NCI-H2196 (cell line): ENCODE data around the gene KLF13.

Source experiments
- DNase-seq: peaks from one replicate; lab custom pipeline; 2025; ENCODE audit not compliant: unreplicated experiment; lab: John Stamatoyannopoulos, UW

Gene KLF13

DNA sequence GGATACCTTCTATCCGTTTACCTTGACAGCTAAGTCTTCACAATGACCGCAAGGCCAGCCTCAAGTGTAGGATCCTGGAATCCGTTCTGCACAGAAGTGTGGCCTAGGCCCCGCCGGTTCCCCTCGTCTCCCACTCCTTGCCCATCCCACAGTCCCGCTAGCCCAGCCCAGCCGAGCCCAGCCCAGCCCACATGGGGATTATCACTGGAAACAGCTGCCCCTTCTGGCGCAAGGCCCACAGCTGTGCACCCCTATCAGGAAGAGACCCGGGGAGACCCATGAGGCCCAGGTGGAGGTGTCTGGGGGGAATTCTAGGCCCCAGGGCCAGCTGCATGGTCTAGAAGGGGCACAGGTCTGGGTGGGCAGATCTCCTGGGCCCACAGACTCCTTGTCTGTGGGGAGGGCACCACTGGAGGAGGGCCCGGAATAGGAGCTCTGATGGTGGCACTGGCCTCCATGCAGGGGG, 27.9 kb upstream of the KLF13 start:
- DNase-seq = no peak

DNA sequence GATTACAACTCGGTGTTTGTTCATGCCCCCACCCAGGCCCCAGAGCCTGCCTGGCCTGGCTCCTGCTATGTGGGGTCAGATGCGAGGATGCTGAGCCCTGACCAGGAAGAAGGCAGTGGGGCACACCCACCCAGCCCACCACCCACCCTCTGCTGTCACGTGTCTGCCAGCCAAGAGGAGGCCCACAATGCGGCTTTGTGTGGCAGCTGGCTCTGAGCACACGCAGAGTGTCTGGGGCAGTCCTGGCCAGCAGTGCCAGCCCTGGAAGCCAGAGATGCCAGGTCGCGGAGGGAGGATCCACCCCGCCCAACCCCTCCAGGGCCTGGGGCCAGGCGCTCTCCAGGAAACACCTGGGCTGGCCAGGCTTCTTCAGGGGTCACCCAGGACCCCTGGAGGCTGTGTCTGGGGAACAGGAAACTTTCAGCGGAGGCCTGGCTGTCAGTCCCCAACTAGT, 26.4 kb upstream of the KLF13 start:
- DNase-seq = peak; percentile 18

DNA sequence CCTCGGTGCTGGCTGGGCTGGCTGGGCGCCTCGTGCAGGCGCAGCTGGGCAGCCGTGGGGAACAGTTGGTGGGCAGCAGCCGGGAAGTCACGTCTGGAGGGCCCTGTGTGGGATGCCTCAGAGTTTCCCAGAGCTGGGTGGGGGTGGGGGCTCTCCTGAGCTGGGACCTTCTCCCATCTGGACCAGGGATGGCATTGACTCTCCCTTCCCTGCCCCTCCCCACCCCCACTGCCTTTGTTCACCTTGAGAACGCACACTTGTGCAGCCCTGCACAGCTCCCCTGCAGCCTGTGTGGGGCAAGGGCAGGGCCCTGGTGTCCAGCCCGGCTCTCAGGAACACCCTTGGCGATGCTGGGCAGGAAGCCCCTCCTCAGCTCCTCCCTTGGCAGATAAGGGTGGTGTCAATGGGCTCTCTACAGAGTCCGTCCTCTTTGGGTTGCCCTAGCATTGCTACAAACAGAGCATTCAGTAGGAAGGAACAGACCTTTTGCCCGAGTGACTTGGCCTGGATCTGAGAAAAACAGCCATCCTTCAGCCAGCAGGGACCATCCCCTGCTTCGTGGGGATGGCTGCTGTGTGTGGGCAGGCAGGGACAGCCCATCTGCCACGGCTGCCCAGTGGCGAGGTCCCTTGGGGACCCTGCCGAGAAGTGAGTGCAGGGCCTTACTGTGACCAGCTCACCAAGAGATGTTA, 25.5 kb upstream of the KLF13 start:
- DNase-seq = no peak

DNA sequence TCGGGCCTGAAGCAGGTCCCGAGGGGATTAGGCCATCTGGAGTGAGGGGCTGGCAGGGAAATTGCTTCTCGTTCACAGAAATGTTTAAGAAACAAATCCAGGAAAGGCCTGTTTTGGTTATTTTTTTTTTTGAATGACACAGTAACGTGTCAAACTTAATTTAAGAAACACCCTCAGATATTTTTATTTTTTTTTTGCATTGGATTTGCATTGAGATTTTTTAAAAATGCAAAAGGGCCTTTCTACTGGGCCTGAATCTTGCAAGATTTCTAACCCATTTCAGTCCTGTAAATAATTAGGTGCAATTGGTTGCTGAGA, 25.0 kb upstream of the KLF13 start:
- no peak for DNase-seq

DNA sequence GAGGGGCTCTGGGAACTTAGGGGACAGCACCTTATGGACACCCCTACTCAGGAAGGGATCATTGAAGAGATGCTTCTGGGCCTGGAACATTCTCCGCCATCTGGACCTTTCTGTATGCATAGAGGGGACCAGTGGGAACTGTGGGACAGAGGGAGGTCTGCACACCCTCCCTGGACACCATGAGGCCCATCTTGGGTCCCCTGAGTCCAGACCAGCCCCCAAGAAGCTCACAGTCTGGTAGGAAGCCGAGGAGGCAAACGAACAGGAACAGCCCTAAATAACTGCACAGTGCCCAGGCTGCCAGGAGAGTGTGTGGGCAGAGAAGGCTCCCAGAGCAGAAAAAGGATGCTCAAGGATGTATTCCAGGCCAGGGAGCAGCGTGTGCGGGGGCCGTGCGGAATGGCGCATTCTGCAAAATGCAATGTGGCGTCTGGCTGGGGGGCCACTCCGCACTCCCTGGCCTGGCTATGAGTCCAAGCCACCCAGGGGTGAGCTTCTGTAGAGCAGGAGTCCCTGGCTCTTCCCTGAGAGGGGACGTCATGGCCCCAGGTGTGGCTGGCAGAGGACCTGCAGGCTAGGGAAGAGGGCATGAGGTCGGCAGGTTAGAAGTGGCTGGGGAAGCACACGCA, 24.5 kb upstream of the KLF13 start:
- no peak for DNase-seq

DNA sequence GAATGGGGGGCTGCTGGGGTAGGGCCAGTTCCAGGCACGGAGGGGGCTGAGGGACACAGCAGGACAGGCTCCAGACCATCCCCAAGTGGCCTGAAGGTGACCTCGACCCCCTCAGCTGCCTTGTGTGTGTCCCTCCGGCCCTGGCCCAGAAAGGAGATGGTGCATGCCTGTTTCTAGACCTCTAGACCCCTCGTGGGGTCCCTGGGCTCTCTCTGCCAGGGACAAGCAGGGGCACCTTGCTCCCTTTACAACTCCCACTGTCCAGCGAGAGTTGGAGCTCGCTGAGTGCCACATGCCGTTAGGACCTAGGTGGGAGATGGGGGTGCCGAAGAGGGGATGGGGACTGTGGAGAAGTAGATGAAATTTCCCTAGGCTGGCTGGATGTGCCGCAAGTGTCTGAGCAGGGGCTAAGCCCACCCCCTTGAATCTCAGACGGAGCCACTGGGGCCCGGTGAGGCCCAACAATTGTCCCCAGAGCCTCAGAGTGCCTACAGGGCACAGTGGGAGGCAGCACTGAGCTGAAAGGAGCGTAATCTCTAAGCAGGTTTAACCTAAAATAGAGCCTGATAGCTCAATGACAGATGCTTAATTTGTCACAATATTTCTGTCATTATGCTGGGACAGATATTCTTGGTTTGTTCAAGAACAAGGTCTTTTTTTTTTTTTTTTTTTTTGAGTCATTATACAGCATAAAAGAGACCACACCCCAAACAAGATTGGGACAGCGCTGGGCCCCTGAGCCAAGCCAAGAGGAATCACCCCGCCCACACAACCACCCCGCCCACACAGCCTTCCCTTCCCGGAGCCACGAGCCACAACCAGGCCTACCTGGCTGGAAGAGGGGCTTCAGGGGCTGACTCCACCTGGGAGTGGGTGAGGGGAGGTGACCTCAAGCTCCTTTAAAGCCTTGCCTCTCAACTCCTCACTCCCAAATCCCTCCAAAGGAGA, 23.6 kb upstream of the KLF13 start:
- no peak for DNase-seq

DNA sequence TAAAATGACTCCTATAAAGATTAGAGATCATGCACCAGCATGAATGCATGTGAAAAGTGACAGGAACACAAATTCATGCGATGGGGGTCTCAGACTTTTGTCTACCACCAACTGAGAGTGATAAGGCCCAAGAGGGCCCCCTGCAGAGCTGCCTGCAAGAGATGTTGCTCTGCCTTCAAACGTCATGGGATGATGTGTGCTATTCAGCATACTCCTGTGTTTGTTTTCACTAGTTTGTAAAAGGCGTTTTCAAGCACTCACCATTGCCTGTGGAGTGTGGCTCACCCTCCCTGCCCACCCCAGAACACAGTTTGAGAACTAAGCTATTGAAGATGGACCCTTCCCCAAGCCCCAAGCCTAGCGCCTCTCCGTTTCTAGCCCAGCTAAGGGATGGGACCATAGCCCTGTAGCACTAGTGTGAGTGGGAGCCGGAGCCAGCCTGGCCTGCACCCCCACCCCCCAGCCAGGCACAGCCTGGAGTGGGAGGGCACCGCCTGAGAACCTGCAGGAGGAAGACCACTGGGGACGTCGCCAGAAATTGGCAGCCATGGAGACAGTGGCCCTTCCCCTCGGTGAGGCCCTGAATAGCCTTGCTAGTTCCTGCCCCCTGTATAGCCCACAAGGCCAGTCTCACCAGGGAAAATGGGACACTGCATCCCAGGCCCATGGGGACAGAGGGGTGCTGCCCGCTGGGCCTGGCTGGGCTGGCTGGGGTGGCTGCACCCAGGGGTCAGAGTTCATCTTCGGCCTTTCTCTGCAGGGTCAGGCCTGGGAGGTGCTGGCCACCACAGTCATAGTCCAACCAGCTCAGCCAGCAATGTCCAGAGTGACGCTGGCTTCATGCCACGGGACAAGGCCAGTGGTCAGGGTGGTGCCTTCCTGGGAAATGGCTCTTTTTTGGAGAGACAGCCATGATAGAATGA, 22.6 kb upstream of the KLF13 start:
- no peak for DNase-seq

DNA sequence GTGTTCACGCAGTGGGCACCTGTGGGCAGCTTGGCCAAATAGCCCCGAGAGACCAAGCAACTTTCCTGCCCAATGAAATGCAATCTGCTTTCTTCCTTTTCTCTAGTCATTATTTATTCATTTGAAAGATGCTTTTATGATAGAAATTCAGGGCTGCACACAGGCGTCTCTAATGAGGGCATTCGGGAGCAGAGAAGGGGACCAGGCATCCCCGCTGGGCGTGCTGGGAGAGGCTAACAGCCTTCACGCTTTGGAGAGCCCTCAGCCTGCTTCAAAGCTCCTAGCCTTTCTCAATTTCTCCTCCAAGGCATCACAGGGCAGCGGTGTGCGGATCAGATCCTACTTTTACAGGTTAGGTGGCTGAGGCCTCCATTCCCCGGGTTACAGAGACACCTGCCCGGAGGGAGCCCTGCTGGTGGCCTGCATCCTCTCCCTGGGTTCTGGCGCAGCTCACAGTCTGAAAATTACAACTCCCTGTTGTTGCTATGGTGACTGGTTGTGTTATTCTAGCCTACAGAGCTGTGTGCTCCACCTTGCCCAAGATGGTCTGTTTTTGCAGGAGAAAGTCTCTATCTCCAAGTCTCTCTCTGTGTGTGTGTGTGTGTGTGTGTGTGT, 21.8 kb upstream of the KLF13 start:
- DNase-seq = peak; percentile 36

DNA sequence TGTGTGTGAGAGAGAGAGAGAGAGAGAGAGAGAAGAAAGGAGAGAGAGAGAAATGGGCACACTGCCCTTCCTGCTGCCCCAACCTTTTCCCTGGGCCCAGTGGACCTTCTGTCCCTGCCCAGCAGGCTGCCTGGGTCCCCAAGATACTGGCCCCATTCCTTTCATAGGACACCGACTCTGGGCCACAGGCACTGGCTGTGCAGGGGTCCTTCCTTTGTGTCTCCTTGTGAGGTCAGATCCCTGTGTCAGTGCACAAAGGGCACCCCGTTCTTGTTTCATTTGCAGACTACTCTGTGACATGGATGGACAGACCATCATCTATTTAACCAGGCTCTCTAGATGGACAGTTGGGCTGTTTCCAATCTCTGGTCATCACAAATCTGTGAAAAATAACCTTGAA, 21.3 kb upstream of the KLF13 start:
- no peak for DNase-seq

DNA sequence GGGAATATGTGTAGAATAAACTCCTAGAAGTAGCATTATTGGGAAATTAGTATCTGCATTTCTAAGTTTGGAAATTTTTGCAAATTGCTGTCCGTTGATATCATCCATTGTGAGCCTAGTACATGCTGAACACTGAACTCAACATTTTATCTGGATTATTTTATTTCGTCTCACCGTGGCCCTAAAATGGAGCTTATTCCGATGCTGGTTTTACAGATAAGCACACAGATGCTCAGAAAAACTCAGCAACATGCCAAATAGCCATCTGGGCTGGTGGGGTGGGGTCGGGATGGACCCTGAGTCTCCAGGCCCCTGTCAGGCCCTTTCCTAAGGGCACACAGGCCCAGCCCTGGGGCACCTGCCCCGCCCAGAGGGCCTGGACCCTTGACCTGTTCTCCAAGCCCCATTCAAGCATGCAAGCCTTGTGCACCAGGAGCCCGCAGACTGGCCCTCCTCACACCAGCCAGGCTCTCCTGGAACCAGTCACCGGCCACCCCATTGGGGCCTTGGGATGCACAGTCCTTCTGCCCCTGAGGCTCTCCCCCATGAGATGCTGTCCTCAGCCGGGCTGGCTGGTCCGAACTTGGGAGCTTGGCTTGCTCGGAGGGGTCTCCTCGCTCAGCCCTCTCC, 20.7 kb upstream of the KLF13 start:
- DNase-seq = no peak

DNA sequence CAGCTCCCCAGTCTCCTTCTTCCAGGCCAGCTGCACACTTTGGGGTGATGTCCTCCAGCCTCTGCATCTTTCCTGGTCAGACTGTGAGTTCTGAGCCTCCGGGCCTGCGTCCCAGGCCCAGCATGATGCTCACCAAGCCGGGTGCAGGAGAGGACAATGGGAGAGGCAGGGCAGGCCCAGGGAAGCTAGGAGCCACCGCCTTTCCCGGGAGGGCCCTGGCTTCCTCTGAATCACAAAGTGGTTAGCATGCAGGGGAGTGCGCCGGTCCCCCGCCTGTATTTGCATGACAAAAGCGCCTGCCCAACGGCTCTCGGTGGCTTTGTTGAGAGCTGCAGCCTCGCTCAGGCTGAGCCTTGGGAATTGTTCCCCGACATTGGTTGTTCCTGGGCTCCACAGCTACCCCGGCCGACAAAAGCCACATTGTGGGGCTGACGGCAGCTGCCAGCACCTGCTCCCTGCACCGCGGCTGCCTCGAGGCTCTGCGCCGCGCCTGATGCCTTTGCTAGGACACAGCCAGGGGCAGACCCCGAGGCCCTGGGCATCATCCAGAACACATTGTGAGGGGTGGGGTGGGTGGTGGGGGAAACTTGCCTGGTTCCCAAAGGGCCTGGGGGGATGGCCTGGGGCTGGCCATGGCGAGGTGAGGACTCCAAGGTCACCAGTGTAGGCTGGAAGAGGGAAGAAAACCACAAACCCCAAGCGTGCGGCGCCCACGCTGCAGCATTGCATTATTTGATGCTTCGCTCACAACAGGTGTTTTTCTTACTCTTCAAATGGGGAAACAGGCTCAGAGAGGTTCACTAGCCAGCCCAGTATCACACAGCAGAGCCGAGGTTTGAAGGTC, 20.0 kb upstream of the KLF13 start:
- no peak for DNase-seq

DNA sequence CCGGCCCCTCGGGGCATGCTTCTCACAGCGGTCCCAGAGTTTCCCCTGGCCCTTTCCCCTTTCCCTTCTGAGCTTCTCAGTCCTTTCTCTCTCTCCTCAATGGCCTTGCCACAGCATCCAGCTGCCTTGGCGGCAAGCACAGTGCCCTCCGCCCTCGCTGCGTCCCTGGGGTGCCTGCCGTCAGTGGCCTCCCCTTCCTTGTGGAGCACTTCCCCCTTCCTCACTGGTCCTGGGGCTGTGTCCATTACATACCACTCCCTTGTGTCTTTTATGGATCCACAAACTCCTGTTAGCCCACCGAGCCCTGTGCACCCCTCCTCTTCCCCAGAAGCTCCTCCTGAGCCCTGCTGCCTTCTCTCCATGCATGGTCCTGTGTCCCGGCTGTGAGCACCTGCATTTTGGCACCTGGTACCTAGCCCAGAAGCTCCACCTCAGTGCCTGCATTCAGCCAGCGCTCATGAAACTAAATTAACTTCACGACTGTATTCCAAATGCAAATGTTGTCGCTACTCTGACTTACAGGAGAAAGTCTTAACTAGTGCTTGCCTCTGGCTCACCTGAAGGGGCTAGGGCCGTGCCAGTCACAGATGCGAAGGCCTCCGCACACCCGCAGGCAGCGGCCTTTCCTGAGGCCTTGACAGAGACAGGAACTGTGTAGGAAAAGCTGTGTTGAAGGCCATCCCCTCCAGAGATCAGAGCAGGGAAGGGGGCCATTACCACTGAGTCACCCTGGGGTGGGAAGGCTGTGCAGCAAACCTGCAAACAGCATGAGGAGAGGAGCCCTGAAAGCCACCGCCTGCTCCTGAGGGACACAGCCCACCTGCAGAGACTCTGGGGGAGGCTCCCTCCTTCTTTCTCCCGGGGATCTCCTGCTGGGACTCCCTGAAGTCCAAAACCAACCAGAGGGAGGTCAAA, 19.1 kb upstream of the KLF13 start:
- no peak for DNase-seq

DNA sequence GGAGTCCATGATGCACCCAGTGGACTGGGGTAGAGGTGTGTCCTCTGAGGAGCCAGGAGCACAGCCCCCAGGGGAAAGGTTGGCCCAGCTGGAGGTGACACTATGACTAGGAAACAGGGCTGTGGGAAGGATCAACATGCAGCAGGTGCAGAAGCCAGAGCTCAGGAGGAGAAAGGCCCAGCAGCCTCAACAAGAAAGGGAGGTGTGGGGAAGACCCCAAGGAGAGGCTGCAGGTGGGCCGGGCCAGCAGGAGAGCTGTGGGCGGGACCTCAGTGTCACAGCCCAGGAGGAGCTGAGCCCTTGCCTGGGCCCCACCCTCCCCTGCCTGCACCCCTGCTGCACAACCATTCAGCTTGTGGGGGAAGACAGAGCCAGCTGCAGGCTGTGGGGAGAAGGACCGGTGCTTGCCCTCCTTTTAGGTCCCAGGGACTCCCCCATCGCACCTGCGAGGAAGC, 18.4 kb upstream of the KLF13 start:
- no peak for DNase-seq

DNA sequence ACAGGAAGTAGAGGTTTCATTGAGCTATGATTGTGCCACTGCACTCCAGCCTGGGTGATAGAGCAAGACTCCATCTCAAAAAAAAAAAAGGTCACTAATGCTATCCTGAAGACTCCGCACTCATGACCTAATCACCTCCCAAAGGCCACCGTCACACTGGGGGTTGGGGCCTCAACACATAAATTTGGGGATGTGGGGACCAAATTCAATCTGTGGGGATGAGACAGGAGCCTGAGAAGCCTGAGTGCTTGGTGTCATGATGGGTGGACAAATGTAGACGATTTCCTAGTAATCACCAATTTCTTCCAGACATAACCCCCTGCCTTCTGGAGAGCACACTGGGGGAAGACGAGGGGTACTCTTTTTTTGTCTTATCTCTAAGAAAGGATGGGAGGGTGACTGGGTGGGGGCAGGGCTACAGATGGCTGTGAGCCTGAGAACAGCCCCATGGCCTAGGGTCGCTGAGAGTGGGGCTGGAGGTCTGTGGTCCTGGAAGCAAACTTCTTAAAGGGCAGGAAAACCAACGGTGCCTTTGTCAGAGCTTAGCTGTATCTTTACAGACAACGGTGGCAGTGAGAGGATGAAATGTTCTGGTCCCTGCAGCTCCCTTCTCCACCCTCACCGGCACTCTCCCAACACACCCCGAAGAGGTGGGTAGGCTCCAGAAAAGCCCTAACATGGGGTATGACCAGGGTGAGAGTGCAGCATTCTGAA, 16.6 kb upstream of the KLF13 start:
- DNase-seq = no peak

DNA sequence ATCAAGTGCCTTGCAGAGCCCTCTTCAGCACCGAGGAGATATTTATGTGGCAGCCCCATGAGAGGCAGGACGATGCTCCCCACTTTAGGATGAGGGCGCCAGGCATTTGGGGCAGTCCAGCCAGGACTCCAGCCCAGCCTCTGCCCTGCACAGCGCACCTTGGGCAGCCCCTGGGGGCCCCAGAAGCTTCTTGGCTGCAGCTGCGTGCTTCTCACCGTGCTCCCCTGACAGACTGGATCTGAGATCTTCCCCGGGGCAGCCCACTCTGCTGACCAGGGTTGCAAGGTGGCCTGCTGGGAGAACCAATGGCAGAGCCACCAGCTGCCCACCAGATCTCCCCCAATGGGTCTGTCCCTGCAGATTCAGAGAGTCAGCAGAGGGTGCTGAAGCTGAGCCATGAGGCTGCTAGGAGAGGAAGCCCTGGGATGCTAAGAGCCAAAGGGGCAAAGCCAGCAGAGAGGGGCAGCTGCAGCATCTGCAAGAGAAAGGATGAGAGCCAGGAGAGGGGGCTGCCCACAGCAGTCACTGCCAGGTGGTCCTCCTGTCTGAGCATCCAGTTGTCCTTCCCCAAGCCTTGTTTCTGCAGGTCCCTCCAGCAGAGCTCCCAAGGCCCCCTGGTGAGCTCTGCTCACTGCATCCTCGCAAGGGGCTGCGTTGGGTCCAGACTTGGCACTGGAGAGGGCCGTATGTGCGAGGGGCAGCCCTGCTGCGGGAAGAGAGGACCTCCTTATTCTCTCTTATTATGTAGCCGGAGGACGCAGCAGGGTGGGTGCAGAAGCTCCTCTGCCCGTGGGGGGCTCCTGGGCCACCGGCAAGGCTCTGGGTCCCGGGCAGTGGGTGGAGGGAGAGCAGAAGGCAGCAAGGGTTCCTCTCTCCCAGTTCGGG, 14.7 kb upstream of the KLF13 start:
- no peak for DNase-seq

DNA sequence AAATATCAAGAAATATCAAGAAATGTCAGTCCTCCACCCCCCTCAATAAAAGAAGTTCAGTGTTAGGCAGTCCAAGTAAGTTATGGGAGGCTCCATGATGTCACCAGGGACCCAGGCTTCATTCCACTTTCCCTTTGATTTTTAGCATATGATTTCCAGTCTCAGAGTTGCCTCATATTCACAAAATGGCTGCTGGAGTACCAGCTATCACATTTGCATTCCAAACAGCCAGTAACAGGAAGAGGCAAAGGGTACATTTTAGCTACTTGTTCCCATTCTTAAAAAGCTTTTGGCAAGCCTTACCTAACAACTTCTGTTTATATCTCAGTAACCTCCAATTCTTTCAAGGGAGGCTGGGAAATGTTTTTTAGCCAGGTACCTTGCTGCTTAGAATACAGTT, 13.4 kb upstream of the KLF13 start:
- DNase-seq = no peak
